Osteoblast (primary cell): Measurements from ENCODE around the gene DAO. TPM values are rescaled to one million over a fixed set of nuclear protein-coding genes. Genes with fewer than 3 reads are reported as not detected.

Experiments
- DNase-seq: peaks from one replicate; pipeline ENCODE4 v3.0.0; 2011; ENCODE audit warnings: low spot score, mixed read lengths; ENCODE audit not compliant: insufficient read length; ENCODE audit errors: missing footprints
- H2AFZ ChIP-seq: 2 replicates; pipeline ENCODE4 v1.6.0; 2011; ENCODE audit warnings: mild to moderate bottlenecking, low read length
- H3K27ac ChIP-seq: 2 replicates; pipeline ENCODE4 v1.5.1; 2011; ENCODE audit warnings: mild to moderate bottlenecking, low read depth, low read length, moderate library complexity
- H3K27me3 ChIP-seq: 2 replicates; pipeline ENCODE4 v1.6.0; 2012; ENCODE audit warnings: mild to moderate bottlenecking, control low read depth, inconsistent platforms, low read length, moderate library complexity; ENCODE audit not compliant: insufficient read depth
- H3K36me3 ChIP-seq: 2 replicates; pipeline ENCODE4 v1.5.1; 2011; ENCODE audit warnings: mild to moderate bottlenecking, low read length, control low read depth, moderate library complexity; ENCODE audit not compliant: insufficient read depth
- H3K4me1 ChIP-seq: 2 replicates; pipeline ENCODE4 v1.5.1; 2011; ENCODE audit warnings: mild to moderate bottlenecking, low read length, control low read depth, moderate library complexity; ENCODE audit not compliant: insufficient read depth
- H3K4me2 ChIP-seq: 2 replicates; pipeline ENCODE4 v1.6.0; 2011; ENCODE audit warnings: mild to moderate bottlenecking, low read length; ENCODE audit not compliant: insufficient read depth
- H3K4me3 ChIP-seq: fragments of 200-600 bp; sonication (generic); 3 replicates; pipeline ENCODE4 v1.5.1; 2012; ENCODE audit warnings: mild to moderate bottlenecking, low read length, inconsistent platforms; ENCODE audit not compliant: insufficient read depth
- H3K79me2 ChIP-seq: 2 replicates; pipeline ENCODE4 v1.6.0; 2012; ENCODE audit warnings: mild to moderate bottlenecking, low read length, control low read depth, inconsistent platforms; ENCODE audit not compliant: insufficient read depth
- H3K9me3 ChIP-seq: 2 replicates; pipeline ENCODE4 v1.5.1; 2011; ENCODE audit warnings: low read depth, low read length, control low read depth
- H4K20me1 ChIP-seq: 2 replicates; pipeline ENCODE4 v1.6.0; 2012; ENCODE audit warnings: mild to moderate bottlenecking, low read length, control low read depth; ENCODE audit not compliant: insufficient read depth
- CTCF ChIP-seq: IDR thresholded peaks from 2 replicates; pipeline ENCODE4 v1.5.1; 2011; ENCODE audit warnings: mild to moderate bottlenecking, low read depth, low read length, moderate library complexity; ENCODE audit errors: extremely low read depth
- total RNA-seq: library from RNA; depleted of rRNA; stranded (reverse); fragments of >200 nt; gene quantifications from 2 replicates; pipeline ENCODE4 v1.2.3, GENCODE V29; 2012

Gene DAO
- total RNA-seq, 1 donor = not detected

- Histone ChIP-seq H3K27ac (no peak overlapping the region), H3K9me3 (no peaks in the 10 kb centered on the region), H3K4me1 (no peaks in the 10 kb centered on the region), H3K27me3 (no peaks in the 10 kb centered on the region), H3K36me3 (no peaks in the 10 kb centered on the region), H3K4me2 (no peak overlapping the region), H3K4me3 (no peak overlapping the region), H4K20me1 (no peaks in the 10 kb centered on the region), H2AFZ (no peak overlapping the region), H3K79me2 (no peaks in the 10 kb centered on the region)
- DNase-seq = no peak
- no peak for TF ChIP-seq CTCF
Observed at GRCh38 chr12:108896336-108896735, 16.4 kb downstream of the DAO start.

- no peaks in the 10 kb centered on the region for H3K79me2 ChIP-seq
- no peaks in the 10 kb centered on the region for H4K20me1 ChIP-seq
Observed at GRCh38 chr12:108896817-108897216, 16.9 kb downstream of the DAO start.

GRCh38 chr12:108899145-108899544 lies 19.3 kb downstream of the DAO start:
- TF ChIP-seq CTCF = no peak
- no peak overlapping the region for H3K27ac ChIP-seq

More at GRCh38 chr12:108896817-108897216, 16.9 kb downstream of the DAO start:
- no peak overlapping the region for H3K4me3 ChIP-seq
- no peak for DNase-seq
- H2AFZ ChIP-seq = no peak overlapping the region
- no peak overlapping the region for H3K4me2 ChIP-seq
- H3K27me3 ChIP-seq = no peaks in the 10 kb centered on the region
- no peaks in the 10 kb centered on the region for H3K9me3 ChIP-seq
- no peaks in the 10 kb centered on the region for H3K36me3 ChIP-seq
- no peak overlapping the region for H3K27ac ChIP-seq
- H3K4me1 ChIP-seq = no peaks in the 10 kb centered on the region
- no peak for TF ChIP-seq CTCF

GRCh38 chr12:108905725-108906124 lies 25.8 kb downstream of the DAO start:
- H3K4me3 ChIP-seq = no peak overlapping the region
- H3K79me2 ChIP-seq = no peaks in the 10 kb centered on the region
- no peak for TF ChIP-seq CTCF
- no peak overlapping the region for H3K4me2 ChIP-seq
- no peak overlapping the region for H3K27ac ChIP-seq
- H4K20me1 ChIP-seq = no peaks in the 10 kb centered on the region
- H3K9me3 ChIP-seq = no peaks in the 10 kb centered on the region
- H2AFZ ChIP-seq = no peak overlapping the region
- DNase-seq = no peak
- H3K36me3 ChIP-seq = no peaks in the 10 kb centered on the region
- H3K27me3 ChIP-seq = no peaks in the 10 kb centered on the region
- H3K4me1 ChIP-seq = no peaks in the 10 kb centered on the region

More at GRCh38 chr12:108899145-108899544, 19.3 kb downstream of the DAO start:
- no peak overlapping the region for H3K4me2 ChIP-seq
- H3K36me3 ChIP-seq = no peaks in the 10 kb centered on the region
- H3K9me3 ChIP-seq = no peaks in the 10 kb centered on the region
- no peaks in the 10 kb centered on the region for H3K4me1 ChIP-seq
- H4K20me1 ChIP-seq = no peaks in the 10 kb centered on the region
- H2AFZ ChIP-seq = no peak overlapping the region
- H3K4me3 ChIP-seq = no peak overlapping the region
- H3K79me2 ChIP-seq = no peaks in the 10 kb centered on the region
- no peaks in the 10 kb centered on the region for H3K27me3 ChIP-seq
- DNase-seq = no peak
